Kasumi-1 (cell line): ENCODE measurements around the gene WWC2.
A peak's percentile ranks its signal among the peaks of the same experiment; 100 is the strongest.

ENCODE experiments used
- DNase-seq, 2 experiments: peaks; one replicate each; lab custom pipeline; 2025; lab: John Stamatoyannopoulos, UW

The WWC2 gene

DNA sequence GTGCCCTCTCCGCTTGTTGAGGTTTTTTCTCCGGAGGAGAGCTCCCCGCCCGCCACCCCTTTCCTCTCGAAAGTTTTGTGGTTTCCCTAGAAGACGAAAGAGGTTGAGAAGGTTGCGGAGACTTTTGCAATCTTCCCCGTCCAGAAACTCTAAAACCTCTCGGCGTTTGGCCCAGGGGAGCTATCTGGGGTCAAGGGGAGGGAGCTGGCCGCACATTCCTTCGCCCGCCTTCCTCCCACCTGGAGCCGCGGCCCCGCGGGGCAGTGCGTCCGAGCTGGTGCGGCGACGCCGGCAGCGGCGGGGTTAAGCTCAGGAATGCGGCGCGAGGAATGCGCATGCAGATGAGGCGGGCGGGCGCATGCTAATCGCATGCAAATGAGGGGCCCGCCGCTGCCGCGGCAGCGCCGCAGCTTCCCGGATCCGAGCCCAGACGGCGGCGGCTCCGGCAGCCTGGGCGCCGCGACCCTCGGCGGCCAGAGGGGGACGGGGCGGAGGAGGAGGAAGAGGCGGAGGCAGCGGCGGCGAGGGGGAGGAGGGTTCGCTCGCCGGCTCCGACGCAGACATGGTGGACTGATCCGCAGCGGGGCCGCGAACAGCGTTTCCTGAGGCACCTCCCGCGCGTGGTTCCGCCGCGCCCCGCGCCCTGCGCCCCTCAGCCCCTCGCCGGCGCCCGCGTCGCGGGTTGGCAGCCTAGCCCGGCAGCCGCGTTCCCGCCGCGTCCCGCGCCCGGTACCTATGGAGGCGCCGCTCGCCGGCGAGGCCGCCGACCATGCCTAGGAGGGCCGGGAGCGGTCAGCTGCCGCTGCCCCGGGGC, at the start of gene WWC2:
Gene WWC2, plus strand, starts transcription at position 535 of the 814 bp plus-strand sequence. Its CDS starts 235 bp downstream, at position 770.
- peak; percentile 77 to 85 for DNase-seq

DNA sequence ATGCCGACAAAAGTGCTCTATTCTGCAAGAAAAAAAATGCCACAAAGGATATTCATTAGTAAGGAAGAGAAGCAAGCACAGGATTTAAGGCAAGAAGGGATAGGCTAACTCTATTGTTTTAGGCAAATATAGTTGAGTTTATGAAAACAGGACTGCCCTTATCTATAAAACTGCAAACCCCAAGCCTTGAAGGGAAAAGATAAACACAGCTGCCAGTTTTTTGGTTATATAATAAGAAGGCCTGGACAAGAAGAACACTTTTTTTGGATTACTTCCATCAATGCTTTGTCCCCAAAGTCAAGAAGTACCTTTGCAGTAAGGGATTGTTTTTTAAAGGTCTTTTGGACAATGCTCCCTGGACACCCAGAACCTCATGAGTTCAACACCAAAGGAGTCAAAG, 45.4 kb upstream of the WWC2 start:
- DNase-seq: no peak

DNA sequence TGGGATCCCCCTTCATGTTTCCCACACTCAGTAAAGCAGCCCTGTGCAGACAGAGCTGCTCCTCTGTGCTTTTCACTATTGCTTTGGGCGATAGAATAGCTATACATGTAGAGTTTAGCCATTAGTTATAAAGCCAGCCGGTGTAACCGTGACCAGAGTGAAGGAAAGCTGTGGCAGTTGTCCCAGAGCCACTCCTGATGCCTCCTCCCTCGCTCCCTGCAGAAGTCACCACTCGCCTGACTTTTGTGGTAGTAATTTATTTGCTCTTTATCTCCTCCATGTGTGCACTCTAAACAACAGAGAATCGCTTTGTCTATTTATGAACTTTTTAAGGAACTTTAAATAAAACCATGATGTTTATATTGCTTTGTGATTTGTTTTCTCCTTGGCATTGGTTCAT, 41.8 kb upstream of the WWC2 start:
- DNase-seq: no peak

DNA sequence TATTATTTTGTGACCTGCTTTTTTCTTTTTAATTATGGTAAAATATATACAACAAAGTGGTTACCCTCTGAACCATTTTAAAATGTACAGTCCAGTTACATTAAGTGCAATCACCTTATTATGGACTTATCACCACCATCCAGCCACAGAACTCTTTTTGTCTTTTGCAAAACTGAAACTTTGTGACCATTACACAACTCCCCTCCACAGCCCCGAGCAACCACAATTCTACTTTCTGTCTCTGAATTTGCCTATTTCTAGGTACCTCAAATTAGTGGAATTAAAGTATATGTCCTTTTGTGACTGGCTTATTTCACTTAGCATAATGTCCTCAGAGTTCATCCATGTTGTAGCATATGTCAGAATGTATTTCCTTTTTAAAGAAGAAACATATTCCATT, 39.3 kb upstream of the WWC2 start:
- DNase-seq: no peak

DNA sequence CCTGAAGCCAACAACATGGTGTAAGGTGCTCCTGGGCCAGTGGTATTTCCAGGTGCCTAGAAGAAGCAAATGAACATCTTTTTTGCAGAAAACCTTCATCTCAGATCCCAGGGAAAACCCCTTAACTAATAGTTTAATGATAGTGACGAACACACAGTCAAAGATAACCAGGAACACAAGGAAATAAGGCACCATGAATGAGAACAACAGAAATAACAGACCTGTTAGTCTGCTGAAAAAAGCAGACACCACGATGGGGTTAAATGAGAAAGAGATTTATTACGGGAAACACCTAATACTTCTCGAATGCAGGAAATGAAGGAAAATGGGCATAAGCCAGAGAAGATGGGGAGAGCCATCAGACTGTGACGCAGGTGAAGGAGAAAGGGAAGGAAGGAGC, 30.6 kb upstream of the WWC2 start:
- DNase-seq: no peak

DNA sequence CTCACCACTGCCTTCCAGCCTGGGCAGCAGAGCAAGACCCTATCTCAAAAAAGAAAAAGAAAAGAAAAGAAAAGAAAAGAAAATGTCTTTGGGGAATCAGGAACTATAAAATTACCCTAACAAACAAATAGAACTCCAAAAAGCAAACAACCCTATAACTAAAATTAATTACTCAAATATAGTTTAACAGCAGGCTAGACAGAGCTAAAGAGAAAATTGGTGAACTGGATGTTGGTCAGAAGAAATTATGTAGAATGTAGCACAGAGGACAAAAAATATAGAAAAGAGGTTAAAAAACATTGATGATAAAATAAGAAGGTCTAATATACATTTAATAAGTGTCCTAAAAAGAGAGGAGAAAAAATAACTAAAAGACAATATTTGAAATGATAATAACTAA, 27.8 kb upstream of the WWC2 start:
- DNase-seq: no peak

DNA sequence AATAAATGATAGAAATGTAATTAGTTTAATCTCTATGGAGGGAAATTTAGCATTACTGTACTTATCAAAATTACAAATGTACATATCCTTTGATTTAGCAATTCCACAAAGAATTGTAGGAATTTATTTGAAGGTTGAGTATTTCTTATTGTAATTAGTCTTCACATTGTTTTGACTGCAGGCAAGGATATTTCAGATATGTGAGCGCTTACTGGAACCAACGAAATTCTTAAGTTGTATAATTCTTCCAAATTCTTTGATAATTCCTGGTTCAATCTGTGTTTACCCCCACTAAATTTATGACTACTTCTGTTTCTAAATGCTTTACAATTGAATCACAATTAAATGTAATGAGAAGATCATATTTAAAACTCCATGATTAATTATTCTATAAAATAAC, 26.9 kb upstream of the WWC2 start:
- no peak for DNase-seq

DNA sequence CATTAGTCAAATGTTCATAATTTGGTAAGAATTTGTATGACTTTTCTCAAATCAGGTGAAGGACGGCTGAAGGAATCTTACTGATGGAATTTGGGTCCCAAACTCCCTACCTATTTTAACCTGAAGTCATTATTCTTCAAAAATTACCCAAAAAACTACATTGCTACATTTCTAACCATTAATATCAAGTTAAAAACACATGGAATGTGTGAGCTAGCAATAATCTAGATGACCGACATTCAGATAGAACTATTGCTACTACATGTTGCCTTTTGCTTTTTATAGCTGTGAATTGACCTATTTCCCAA, 25.3 kb upstream of the WWC2 start:
- no peak for DNase-seq

DNA sequence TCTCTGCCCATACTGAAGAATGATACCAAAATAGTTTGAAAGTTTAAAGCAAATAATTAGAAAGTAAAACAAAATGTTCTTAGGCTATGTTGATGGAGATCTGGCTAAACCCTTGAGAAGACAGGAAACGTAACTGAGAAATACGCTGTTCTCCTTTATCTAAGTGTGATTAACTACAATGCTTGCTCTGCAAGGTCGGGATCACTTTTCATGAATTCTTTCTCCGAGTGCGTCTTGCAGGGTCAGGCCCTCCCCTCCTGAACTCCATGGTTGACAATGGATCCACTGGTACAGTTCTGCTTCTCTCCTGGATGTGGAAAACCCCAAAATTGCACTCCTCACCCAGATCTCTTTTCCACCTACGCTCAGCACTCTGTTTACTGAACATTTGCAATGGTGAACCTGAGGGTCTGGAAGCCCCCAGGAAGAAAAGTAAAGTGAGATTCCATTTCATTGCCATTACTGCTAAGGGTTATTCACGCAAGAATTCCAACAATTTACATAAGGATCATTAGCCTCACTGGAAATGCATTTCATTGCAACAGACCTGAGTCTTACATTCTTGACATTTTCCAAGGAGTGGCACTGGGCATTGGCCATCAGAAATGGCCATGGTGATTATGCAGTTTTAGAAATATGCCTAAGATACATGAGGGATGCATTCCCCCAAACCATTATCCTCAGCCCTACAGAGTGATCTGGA, 24.6 kb upstream of the WWC2 start:
- DNase-seq: no peak

DNA sequence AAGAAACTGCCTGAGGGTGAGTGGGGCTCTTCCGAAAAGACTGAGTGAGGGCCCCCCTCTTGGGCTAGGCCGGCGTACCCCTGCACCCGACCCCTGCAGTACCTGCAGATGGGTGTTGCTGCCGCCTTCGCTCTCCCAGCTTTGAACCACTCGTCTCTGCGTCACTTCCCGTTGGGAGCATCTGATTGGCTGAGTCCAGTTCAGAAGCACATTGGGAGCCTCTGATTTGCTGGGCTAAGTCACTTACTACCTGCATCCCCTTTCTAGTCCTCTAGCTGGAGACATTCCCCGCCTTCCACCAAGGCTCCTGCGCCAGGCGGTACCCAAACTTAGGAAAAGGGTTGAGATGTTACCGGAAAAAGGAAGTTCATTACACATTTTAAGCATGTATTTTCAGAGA, 20.4 kb upstream of the WWC2 start:
- no peak for DNase-seq

DNA sequence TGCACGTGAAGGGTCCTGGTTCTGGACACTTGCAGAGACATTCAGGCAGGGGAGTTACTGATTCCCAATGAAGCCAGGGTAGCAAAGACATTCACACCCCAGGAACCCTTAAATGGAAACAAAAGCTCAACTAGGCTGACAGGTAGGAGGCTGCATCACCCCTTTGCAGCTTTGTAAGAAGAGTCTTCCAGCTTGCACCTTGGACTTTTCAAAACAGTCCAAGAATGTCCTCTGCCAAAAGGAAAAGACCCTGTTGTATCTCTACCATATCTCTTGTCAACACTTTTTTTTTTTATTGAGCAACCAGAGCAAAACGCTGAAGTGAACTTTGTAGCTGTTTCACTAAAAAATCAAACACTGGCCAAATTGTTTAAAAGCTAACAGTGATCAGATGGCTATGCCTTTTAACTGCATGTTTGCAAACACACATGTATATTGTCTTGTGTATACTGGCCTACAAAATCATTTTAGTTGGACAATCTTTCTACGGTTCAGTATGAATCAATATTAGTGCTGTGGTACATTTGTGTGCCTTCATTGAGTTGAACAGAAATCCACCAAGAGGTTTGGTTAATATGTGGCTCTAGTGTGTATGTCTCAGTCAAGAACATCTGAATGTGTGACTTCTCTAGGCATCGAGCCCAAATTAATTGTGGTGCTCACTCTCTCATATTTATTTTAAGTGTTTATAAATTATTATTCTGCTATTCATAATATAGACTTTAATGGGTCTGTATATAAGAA, 18.5 kb upstream of the WWC2 start:
- DNase-seq: no peak

DNA sequence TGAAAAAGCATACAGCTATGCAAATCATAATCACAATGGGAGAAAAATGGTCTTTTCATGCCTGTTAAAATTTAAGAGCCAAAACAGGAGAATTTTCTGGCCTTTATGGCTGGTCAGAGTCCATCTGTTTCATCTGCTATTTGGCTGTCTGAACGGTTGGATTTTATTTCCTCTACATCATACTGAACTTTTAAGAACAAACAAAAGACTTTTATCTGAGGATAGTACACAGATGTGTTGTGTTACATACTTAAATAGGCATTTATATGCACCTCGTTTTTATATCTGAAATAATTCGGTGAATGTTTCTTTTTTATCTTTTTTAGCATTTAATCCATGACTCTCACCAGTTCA, 18.0 kb upstream of the WWC2 start:
- no peak for DNase-seq

DNA sequence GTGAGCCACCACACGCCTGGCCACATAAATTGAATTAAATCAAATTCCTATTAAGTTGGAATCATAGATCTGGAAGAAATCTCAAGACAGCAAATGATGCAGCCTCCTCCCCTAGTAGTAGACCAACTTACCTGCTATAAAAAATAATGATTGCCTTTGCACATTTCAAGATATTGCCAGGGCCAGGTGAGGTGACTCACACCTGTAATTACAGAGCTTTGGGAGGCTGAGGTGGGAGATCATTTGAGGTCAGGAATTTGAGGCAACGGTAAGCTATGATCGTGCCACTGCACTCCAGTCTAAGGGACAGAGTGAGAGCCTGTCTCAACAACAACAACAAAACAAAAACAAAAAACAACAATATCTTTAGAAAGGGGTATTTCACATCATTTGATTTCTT, 17.0 kb upstream of the WWC2 start:
- no peak for DNase-seq

DNA sequence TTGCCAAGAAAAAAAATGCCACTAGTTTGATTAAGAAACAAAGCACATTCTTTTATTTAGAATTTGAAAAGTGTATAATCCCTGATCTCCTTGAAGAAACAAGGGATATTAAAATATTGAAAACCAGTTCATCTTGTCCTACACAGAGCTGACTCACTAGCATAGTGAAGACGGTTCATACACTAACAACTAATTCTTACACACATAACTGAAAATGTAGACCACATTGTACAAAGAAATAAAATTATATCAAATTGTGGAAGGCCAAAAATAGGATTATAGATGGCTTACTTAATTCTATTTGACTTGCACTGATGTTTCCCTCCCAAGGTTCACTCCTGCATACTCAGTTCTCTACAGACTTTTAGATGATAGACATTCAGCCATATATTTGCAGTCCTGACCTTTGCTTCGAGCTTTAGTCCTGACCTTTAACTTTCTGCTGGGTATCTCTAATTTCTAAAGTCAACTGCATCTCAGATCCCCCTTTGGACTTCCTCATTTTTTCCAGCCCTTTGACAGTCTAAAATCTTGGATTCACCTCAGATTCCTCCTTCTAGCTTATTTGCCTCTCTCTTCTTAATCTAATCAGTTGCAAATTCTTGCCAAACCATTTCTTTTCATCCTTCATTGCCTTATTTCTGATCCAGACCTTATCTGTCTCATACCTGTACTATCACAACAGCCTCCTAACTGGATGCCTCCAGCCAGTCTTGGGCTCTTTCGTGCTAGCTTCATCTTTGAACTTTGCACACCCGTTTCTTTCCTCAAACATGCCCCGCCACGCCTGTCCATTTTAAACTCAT, 4.5 kb upstream of the WWC2 start:
- DNase-seq: no peak

DNA sequence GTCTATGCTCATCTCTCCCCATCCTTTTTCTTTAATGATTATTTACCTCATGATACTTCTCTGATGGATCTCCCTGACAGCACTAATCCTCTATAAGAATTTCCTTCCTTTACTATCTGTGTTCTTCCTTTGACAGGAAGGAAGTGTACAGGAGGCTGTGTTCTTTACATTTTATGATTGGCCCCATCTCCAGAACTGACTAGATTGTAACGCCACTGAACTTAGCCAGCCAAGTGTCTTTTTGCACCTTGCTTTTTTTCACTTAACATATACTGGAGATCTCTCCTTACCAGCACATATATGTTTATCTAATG, 3.9 kb upstream of the WWC2 start:
- no peak for DNase-seq

DNA sequence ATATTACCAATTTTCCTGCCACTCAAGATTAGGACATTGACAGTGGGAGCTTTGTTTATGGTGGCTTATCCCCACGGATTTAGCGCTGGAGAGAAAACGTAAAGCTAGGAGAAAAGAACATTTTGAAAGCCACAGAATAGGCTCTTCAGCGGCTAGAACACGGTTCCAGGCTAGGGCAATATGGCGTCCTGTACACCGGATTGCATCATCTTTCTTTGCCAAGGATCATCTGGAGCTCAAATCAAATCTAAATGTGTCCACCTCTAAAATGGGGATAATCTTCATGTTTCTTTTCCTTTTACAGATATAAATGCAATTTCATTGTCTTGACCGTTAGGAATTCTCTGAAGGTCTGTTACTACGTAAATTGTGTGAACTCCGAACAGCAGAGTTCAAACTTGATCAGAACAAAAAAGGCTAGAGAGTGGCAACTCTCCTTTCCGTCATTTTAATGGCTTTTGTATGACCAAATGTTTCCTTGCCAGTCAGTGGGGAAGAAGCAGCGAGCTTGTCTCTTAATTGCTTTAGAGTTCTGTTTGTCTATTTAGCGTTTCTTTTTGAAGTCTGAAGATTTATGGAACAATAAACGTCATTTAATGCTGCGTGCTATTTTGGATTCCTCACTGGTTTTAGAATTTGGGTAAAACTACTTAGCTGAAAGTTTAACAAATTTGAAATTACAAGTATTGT, 2.6 kb upstream of the WWC2 start:
- no peak for DNase-seq

DNA sequence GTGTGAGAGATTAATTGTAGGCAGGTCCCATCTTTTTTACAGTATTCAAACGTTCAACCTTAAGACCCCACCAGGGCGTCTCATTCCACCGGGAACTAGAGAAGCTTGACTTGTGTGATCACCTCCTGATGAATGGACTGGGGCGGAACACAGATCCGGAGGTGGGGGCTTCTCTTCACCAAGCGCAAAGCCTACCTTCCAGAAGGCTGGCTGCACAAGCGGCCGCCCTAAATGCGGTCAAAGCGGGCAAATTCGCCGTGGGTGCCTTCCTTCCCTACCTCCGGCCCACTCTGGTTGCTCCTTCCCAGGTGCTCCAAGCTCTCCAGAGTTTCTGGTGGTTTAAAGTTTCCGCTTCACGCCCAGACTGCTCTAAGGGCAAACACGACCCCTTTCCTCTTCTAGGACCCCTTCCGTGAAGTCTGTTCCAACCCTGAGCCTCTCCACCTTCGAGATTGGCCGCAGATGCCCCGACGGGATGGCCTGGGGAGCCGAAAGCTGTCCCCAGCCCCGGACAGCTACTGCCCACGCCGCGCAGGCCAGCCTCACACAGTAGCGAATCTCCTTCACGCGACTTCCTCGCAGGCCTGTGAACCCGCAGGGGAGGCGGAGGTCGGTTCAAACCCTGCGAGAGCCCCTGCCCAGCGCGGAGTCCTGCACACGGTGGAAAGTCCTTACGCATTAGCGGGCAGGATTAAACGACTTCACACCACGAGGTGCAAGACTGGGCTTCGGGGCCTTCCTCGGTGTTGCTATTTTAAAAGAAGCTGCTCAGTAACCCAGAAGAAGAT, 1.6 kb upstream of the WWC2 start:
- no peak for DNase-seq

DNA sequence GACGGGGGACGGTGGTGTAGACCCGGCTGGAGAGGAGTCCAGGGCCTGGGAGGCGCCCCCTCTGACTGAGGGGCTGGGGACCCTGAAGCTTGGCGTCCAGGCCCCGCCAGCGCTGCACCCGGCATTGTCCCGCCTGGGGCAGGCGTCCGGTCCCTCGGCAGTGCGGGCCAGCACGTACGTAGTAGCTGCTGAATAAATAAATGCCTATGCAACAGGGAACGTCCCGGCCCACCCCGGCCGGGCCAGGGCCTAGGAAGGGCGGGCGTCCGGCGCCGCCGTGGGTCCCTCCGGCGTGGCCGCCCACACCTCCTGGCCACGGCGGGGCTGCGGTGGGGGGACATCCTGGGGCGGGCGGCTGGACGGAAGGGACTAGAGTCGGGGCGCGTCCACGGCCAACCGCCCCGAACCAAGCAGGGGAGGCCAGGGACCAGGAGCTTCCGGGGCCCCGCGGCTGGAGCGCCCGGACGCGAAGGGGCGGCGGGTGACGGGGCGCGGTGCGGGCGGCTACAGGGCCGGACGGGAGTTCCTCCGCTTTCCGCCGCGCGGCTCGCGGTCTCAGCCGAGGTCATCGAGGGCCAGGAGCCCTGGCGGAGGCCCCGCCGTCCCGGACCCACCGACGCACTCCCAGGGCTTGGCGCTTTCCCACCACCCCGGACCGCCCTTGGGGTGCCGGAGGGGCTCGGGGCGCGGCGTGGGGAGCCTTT, 886 bp upstream of the WWC2 start:
- no peak for DNase-seq

DNA sequence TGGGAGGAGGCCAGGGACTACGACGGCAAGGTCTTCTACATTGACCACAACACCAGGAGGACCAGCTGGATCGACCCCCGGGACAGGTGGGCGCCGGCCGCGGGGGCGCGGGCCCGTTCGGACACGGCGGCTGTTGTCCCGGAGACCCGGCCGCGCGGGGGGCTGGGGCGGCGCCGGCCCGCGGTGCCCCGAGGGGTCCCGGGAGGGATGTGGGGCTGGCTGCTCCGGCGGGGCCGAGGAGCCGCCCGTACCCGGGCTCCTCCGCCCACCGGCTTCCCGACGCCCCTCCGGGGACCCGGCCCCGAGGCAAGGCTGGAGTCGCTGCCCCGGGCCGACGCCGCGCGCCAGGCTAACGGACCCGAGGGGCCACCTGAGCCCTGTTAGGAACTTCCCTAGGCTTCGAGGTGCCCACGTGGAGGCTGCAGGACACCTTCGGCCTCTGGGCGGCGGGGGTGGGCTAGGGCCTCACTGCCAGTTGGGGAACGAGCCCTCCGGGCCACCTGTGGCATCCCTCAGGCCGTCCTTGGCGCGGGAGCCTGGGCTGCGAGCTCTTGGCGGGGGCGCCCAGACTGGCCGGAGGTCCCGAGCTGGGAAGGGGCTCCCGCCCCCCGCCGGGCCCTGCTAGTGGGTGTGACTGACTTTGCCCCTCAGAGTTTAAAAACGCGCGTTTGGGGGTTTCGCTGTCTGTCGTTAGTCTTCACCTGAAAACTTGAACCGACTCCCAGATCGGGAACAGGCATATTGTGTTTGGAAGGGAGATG, 660 bp downstream of the WWC2 start:
- DNase-seq: no peak

DNA sequence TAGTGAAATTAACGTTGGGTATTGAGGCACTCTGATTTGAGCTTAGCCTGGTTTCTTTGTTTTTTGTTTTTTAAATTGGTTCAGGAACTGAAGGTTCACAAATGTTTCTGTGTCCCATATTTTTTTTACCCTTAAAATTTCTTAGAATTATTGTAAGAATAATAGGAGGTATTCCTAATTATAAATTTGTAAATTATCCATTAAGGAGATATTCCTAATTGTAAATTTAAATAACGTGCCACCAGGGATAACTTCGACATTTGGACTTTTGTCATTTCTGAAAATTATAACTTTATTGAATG, 1.2 kb downstream of the WWC2 start:
- no peak for DNase-seq
